Fibroblast of skin of back (primary cell): Measurements from ENCODE around the gene PITPNC1.
"Not testable (repeated sequence)": the region's sequence is repeated elsewhere in the genome, so short reads cannot be mapped to it uniquely, and the experiment has no call there.

Source experiments
- DNase-seq: peaks from one replicate; pipeline ENCODE4 v3.0.0-alpha.2; 2013

PITPNC1 gene

GRCh38 chr17:67466251-67466796 is 89.2 kb downstream of the PITPNC1 start:
- DNase-seq = no peak

- no peak for DNase-seq
These were observed 90.7 kb downstream of the PITPNC1 start for GRCh38 chr17:67467500-67468455.

DNA sequence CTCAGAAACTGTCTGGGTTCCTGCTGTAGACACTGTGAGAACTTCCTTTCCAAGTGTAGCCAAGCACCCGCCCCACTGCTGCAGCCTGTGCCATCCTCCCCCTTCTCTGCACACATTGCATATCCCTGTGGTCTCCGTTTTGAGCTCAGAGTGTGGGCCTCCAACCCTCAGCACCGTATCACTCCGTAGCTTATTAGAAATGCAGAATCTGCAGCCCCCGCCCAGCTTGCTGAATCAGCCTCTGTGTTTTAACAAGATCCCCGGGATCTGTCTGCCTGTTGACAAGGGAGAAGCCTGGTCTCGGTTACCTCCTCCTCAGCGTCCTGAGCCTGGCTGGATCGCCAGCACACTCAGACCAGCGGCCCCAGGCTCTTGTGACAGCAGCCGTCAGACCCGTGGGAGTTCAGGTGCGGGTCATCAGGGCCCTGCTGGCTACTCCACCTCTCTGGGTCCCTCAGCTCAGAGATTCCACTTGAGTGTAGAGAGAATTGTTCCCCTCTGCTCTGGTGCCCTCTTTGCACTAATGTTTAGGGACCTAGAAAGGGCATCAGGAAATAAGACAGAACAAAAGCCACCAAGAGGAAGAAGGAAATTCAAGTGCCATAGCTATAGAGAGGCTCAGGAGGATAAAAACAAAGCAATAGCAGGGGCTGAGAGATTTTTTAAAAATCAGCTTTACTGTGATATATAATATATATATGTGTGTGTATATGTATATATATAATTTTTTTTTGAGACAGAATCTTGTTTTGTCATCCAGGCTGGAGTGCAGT is 92.3 kb downstream of the PITPNC1 start:
- peak; percentile 25 for DNase-seq

- no peak for DNase-seq
These were observed 93.1 kb downstream of the PITPNC1 start for GRCh38 chr17:67470163-67470562.

GRCh38 chr17:67471118-67471517 is 94.0 kb downstream of the PITPNC1 start:
- DNase-seq = no peak

GRCh38 chr17:67472606-67473005 is 95.5 kb downstream of the PITPNC1 start:
- DNase-seq = peak; percentile 39

GRCh38 chr17:67474081-67474661 is 97.1 kb downstream of the PITPNC1 start:
- peak; percentile 64 for DNase-seq

DNA sequence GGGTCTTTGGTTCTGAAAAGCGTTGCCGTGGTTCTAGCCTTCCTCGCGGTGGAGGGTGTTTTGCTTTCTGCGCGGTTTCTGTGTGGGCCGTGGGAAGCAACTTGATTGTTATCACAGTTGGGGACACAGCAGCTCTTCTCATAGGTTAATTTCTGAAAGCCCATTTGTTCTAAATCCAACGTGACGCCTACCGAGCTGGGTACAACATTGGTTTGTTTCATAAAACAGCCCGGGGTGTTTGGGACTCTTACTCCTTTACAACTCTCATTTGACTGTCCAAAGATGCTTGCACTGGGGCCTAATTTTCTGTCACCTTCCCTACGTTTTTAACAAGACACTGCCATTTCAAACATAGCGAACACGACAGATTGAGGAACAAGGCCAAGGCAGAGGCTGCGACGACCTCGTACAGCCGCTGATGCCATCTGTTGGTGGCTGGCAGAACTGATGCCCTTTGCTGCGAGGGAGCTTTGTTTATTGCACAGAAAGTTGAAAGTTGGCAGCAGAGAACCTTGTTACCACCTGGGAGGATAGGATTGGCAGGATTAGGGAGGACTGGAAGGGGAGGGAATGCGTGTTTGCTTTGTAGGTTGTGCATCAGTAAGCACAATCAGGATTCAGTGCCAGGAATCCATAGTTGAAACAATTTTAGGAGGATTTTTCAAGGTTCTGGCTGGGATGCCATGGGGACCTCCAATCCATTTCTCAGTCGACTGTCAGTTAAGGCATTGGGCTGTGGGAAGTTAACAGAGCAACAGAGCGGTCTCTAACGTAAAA is 98.3 kb downstream of the PITPNC1 start:
- DNase-seq = peak; percentile 65

DNA sequence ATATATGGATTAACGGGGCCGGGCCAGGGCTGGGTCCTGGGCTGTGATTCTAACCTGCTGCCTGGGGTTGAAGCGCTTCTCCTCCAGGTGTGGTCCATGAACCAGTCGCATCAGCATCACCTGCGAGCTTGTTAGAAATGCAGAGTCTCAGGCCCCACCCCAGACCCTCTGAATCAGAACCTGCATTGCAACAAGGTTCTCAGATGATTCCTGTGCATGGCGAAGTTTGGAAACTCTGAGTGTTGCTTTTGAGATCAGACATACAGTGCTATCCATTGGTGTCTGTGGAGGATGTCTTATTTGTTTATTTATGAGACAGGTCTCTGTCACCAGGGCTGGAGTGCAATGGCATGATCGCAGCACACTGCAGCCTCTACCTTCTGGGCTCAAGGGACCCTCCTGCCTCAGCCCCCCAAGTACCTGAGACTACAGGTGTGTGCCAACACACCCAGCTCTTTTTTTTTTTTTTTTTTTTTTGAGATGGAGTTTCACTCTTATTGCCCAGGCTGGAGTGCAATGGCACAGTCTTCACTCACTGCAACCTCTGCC is 99.8 kb downstream of the PITPNC1 start:
- DNase-seq = no peak

DNA sequence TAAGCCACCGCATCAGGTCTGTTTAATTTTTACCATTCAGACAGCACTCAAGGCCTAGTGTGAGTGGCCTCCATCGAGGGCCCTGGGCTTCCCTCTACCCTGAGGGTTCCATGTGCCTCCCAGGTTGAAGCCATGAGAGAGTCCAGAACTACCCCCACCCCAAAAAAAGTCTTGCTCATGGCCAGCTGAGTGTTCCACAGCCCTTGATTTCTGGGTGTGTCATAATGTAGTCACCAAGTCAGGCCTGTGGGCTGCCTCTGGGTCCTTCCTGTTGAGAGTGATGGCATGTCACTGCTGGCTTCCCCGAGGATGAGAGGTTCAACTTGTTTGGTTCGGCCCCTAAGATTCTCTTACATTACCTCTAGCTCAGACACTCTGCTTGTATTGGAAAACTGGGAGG is 100.6 kb downstream of the PITPNC1 start:
- DNase-seq = peak; percentile 60

DNA sequence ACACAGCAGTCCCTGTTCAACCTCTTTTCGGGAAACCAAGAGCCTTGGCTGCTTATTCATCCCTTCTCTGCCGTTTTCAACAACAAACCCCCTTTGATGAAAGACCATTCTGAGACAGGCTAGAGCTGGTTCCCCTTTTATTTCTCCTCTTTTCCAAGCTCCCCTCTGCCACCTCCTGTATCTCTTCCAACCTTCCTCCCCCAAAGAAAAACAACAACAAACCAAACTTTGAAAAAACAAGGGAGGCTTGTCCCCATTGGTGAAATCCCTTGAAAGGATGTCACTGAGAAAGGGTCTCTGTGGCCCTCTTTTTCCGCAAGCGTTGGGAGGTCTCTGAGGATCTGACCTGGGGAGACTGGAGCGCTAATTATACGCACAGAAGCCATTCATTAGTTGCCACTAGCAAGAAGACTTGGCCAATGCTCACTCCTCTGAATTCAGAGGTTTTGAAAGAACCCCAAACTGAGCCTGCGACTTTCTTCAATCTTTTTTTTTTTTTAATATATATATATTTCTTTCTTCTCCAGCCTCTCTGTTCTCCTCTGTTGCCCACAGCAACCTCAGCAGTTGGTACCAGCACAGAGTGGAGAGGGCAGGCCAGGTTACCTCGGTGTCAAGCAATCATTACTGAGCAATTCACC is 101.4 kb downstream of the PITPNC1 start:
- DNase-seq = no peak

GRCh38 chr17:67479148-67479547 is 102.1 kb downstream of the PITPNC1 start:
- no peak for DNase-seq

- DNase-seq = not testable (repeated sequence)
These were observed 103.9 kb downstream of the PITPNC1 start for GRCh38 chr17:67480959-67481358.

GRCh38 chr17:67481808-67482207 is 104.7 kb downstream of the PITPNC1 start:
- peak; percentile 8 for DNase-seq

GRCh38 chr17:67482764-67483163 is 105.7 kb downstream of the PITPNC1 start:
- no peak for DNase-seq

GRCh38 chr17:67484261-67484660 is 107.2 kb downstream of the PITPNC1 start:
- DNase-seq = no peak

- DNase-seq = no peak
These were observed 108.6 kb downstream of the PITPNC1 start for GRCh38 chr17:67485666-67486065.

DNA sequence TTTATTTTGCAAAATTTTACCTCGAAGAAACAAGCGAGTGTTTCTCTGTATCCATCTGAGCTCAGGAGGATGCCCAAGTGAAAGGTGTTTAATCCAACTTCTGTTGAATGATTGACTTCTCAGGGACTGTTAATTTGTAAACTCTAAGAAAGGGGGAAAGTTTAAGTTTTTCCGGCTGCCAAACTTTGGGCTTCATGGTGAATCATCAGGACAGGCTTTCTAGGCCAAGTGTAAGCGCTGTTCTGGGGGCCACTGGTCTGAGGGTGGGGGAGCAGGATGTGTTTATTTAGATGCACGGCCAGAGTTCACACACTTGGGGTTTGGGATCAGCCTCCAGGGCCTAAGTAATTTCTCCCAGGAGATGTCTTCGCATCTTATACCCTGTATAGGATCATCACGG is 110.4 kb downstream of the PITPNC1 start:
- no peak for DNase-seq

DNA sequence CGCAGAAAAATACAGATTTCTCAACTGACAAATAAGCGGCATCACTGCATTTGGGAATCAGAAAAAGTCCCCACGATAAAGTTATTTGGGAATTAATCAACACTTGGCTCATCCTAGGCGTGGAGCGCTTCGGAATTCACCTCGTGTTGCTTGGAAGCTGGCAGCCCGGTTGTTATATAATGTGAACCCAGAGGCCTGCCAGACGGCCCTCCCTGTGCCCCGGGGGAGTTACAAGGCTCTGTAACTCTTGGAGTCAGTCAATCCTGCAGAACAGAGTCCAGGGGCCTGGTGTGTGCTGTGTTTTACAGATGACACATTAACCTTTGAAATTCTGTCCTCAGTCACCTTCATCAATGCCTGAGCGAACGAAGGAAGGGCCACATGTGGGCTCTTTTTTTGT is 111.1 kb downstream of the PITPNC1 start:
- no peak for DNase-seq

GRCh38 chr17:67488768-67489167 is 111.7 kb downstream of the PITPNC1 start:
- no peak for DNase-seq

- DNase-seq = no peak
These were observed 112.2 kb downstream of the PITPNC1 start for GRCh38 chr17:67489273-67489672.
